NCI-H1092 (cell line): ENCODE results near the gene MAP3K1.

ENCODE experiments used
- DNase-seq: peaks from one replicate; lab custom pipeline; 2025; lab: John Stamatoyannopoulos, UW

MAP3K1 gene

DNA sequence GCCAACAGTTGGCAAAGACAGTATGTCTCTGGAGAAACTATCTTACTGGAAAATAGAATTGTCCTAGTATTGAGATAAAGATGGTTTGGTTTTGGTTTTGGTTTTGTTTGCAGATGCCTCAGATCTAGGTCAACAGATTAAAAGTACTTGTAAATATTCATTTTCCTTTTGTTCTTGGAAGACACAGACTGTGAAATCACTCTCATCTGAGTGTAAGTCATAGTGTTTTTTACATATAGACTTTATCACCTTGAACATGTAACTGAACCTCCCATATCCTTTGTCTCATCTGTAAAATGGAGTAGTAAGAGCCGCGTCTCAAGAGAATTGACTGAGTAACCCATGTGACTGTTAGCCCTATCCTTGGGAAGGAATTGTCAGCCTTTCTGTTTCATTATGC is 34.3 kb downstream of the MAP3K1 start:
- no peak for DNase-seq

- no peak for DNase-seq
Measured at GRCh38 chr5:56850423-56850822, 35.1 kb downstream of the MAP3K1 start.

- no peak for DNase-seq
Measured at GRCh38 chr5:56851258-56851941, 36.1 kb downstream of the MAP3K1 start.

DNA sequence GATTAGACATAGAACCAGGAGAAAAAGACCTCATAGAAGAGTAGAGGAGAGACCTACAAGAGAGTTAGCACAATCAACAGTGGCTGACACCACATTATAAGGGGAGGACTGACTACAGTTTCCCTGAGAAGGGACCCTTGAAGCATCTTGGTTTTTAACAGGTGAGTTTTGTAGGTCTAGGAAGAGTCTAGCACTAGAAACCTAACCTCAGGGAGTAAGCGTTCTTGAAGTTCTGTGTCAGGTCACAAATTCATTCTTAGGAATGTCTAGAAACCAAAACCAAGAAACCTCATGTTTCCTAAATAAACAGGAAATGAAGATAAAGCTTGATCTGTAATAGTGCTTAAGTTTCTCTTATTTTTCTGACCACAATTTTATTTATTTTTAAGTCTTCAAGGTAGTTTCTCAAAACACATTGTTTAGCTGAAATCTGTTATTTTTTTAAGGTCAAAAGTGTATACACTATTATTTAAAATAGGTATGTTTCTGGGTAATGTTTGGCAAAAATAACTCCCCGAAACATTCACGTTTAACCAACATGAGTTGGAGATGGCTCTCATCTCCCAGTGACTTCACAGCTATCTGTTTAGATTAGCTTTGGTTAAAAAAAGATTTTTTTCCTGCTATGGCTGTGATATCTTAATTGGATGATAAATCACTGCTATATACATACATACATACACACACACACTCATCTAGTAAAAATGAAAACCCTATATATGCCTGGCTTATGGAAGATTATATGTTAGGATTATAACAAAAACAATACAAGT is 37.1 kb downstream of the MAP3K1 start:
- DNase-seq, result no peak

GRCh38 chr5:56853698-56854097 is 38.3 kb downstream of the MAP3K1 start:
- no peak for DNase-seq

- no peak for DNase-seq
Measured at GRCh38 chr5:56854920-56855319, 39.6 kb downstream of the MAP3K1 start.

GRCh38 chr5:56856541-56857178 is 41.3 kb downstream of the MAP3K1 start:
- no peak for DNase-seq

GRCh38 chr5:56858777-56859442 is 43.6 kb downstream of the MAP3K1 start:
- DNase-seq, result no peak

DNA sequence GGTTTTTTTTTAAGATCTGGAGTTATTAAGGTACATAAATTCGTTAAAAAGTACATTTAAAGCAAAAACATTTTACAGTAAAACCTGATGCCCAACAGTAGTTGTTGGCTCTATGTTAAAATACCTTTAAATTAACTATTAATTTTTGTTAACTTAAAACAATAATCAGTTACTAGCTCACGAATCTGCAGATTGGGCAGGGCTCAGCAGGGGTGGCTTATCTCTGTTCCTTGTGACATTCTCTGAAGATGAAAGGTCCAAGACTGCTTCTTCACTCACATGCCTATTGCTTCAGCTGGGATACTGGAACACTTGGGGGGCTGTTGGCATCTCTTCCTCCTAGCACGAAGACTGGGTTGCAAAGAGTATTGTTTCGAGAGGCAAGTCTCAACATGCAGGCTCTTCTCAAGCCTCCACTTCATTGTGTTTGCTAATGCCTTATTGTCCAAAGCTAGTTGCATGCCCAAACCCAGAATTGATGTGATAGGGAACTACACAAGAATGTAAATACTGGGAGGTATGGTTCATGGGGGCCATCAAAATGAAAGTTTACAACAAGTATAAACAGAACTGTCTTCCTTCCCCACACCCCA is 46.6 kb downstream of the MAP3K1 start:
- DNase-seq, result no peak

DNA sequence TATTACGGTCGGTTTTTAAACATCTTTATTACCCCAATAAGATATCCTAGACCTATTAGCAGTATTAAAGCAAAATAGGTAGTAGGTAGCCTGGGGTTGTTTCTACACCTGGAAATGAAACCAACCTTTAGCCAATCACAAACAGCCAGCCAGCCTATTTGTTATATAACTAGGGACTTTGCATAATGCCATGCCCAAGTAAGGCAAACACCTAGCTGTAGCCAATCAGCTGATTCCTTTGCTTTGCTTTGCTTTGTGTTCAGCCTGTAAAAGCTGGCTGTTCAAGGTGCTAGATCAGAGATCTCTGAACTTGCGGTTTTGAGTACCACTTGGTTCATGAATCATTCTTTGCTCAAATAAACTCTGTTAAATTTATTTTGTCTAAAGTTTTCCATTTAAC is 47.6 kb downstream of the MAP3K1 start:
- DNase-seq, result no peak

- no peak for DNase-seq
Measured at GRCh38 chr5:56871777-56872176, 56.4 kb downstream of the MAP3K1 start.

GRCh38 chr5:56873056-56873455 is 57.7 kb downstream of the MAP3K1 start:
- no peak for DNase-seq

DNA sequence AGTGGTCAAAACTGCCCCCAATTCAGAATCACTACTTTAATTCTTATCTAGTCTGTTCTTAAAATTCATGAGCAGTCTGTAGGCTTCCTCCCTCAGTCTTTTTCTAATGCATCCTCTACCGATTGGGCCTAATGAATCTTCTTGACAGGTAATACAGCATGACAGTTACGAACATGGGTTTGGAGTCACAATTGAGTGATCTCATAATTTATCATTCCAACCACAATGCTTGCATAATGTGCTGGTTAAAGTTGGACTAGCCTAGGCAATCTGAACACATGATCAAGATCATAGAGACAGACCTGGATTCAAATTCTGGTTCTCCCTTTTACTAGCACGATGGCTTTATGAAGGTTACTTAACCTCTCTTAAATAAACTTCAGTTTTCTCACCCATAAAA is 61.0 kb downstream of the MAP3K1 start:
- no peak for DNase-seq

DNA sequence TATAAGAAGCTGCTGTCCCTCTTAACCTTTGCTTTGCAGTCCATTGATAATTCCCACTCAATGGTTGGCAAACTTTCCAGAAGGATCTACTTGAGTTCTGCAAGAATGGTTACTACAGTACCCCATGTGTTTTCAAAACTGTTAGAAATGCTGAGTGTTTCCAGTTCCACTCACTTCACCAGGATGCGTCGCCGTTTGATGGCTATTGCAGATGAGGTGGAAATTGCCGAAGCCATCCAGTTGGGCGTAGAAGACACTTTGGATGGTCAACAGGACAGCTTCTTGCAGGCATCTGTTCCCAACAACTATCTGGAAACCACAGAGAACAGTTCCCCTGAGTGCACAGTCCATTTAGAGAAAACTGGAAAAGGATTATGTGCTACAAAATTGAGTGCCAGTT is 66.2 kb downstream of the MAP3K1 start:
- DNase-seq, result no peak

DNA sequence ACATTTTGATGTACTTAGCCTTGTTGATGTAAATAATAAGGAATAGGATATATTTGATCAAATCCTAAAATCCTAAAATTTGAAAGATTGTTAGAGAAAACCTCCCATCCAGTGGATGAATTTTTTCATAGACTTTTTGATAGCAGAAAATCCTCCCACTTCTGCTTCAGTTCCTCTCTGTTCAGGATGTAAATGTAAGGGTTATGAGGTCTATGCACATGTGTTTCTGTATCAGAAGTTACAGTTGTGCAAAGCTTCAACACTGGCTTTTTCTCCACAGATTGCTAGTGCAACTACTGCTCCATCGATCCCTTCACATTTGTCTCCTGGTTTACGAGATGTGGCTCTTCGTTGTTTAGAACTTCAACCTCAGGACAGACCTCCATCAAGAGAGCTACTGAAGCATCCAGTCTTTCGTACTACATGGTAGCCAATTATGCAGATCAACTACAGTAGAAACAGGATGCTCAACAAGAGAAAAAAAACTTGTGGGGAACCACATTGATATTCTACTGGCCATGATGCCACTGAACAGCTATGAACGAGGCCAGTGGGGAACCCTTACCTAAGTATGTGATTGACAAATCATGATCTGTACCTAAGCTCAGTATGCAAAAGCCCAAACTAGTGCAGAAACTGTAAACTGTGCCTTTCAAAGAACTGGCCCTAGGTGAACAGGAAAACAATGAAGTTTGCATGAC is 78.1 kb downstream of the MAP3K1 start:
- DNase-seq, result no peak

DNA sequence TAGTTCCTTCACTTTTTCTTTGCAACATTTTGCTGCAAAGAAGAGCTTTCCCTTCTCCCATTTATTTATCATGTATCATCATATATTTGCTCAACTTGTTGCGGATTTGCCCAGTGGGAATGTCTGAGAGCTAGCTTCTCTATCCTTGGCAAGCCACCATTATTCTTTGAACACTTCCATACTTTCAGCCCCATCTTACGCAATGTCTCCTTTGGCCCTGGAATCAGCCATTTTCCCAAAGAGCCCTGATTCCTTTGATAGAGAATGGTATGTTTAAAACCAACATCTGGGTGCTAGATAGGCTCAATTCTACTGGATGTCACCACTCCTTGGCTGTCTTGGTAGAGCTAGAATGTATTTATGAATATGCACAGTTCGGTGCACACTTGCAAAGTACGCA is 81.4 kb downstream of the MAP3K1 start:
- DNase-seq, result no peak

GRCh38 chr5:56898213-56898612 is 82.9 kb downstream of the MAP3K1 start:
- DNase-seq, result no peak

GRCh38 chr5:56900395-56900794 is 85.0 kb downstream of the MAP3K1 start:
- no peak for DNase-seq

DNA sequence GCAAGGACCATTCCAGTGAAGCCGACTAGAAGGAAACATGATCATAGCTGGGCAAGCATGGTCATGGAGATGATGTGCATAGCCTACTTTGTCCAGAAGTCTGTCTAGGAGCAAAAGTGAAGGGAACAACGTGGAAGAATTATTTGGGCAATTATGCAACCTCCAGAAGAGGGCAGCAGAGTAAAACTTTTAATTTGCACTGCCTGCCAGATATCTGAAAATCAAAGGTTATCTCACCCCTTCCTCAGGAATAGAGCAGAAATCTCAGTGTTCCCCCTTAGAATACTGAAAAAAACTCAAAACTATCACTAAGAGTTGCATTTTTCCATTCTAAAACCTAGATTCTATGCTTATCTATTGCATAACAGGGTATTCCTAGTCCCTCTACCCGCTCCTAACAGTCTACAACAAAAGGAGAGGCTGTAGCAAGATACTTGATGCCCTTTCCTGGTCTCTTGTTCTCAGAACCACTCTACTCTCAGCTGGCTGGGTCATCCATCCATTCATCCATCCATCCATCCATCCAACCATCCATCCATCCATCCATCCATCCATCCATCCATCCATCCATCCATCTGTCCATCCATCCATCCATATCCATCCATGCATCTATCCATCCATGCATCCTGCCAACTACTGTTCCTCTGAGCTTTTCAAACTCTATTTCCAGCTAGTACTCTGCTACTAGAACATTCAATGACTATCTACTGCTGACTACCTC is 85.7 kb downstream of the MAP3K1 start:
- DNase-seq, result peak; percentile 3

GRCh38 chr5:56908942-56909293 is 93.6 kb downstream of the MAP3K1 start:
- no peak for DNase-seq
